ENCODE results near the gene PCDHA1. TPM values are rescaled to one million over a fixed set of nuclear protein-coding genes. Genes with fewer than 3 reads are reported as not detected.
"Not testable (repeated sequence)": the region's sequence is repeated elsewhere in the genome, so short reads cannot be mapped to it uniquely, and the experiment has no call there.

PCDHA1 gene
- total RNA-seq, 1 donor from 2014 or later: under 0.01 TPM

- DNase-seq (ENCODE audit: low read depth in 2 of 2): not testable (repeated sequence)
Observed at GRCh38 chr5:140849831-140850634, 64.1 kb downstream of the PCDHA1 start.

GRCh38 chr5:140855772-140856674 is 70.1 kb downstream of the PCDHA1 start, which contains the start of gene PCDHA10:
Gene PCDHA10, plus strand, starts transcription at chr5:140855897. Its CDS starts 152 bp downstream, at chr5:140856049.
- no peak for DNase-seq (ENCODE audit: low read depth in 2 of 2)

GRCh38 chr5:140857177-140857986 is 71.4 kb downstream of the PCDHA1 start:
- no peak for DNase-seq (ENCODE audit: low read depth in 2 of 2)

GRCh38 chr5:140857987-140858240 is 72.0 kb downstream of the PCDHA1 start:
- no peak for DNase-seq (ENCODE audit: low read depth in 2 of 2)

GRCh38 chr5:140862441-140863295 is 76.7 kb downstream of the PCDHA1 start:
- DNase-seq (ENCODE audit: low read depth in 2 of 2): no peak

GRCh38 chr5:140868721-140869554 is 83.0 kb downstream of the PCDHA1 start, which contains the start of gene PCDHA11:
Gene PCDHA11, plus strand, starts transcription at chr5:140868957. Its CDS starts 147 bp downstream, at chr5:140869104.
- peak in 1 of 2 donors; percentile 13 for DNase-seq (ENCODE audit: low read depth in 2 of 2)

GRCh38 chr5:140869555-140869886 is 83.6 kb downstream of the PCDHA1 start:
- no peak for DNase-seq (ENCODE audit: low read depth in 2 of 2)

GRCh38 chr5:140870221-140871201 is 84.6 kb downstream of the PCDHA1 start:
- no peak for DNase-seq (ENCODE audit: low read depth in 2 of 2)

- no peak for DNase-seq (ENCODE audit: low read depth in 2 of 2)
Observed at GRCh38 chr5:140875085-140876065, 89.4 kb downstream of the PCDHA1 start, which contains the start of gene PCDHA12. Gene PCDHA12, plus strand, starts transcription at chr5:140875308. Its CDS starts 165 bp downstream, at chr5:140875473.

GRCh38 chr5:140876541-140877261 is 90.8 kb downstream of the PCDHA1 start:
- not testable (repeated sequence) for DNase-seq (ENCODE audit: low read depth in 2 of 2)

- no peak for DNase-seq (ENCODE audit: low read depth in 2 of 2)
Observed at GRCh38 chr5:140877262-140877581, 91.3 kb downstream of the PCDHA1 start.

- peak in 1 of 2 donors; percentile 8 for DNase-seq (ENCODE audit: low read depth in 2 of 2)
Observed at GRCh38 chr5:140881889-140882590, 96.1 kb downstream of the PCDHA1 start, which contains the start of gene PCDHA13. Gene PCDHA13, plus strand, starts transcription at chr5:140882124. Its CDS starts 145 bp downstream, at chr5:140882269.

GRCh38 chr5:140882591-140882899 is 96.6 kb downstream of the PCDHA1 start:
- no peak for DNase-seq (ENCODE audit: low read depth in 2 of 2)

GRCh38 chr5:140883373-140883772 is 97.4 kb downstream of the PCDHA1 start:
- DNase-seq (ENCODE audit: low read depth in 2 of 2): no peak

GRCh38 chr5:140883927-140884697 is 98.2 kb downstream of the PCDHA1 start:
- DNase-seq (ENCODE audit: low read depth in 2 of 2): no peak
